C4-2B (cell line): ENCODE results near the gene DNAJC5.

Experiments
- CTCF ChIP-seq: fragments of 450-650 bp; conservative IDR thresholded peaks from 2 replicates; pipeline ENCODE4 v1.5.1; 2017; ENCODE audit warnings: mild to moderate bottlenecking
- ZFX ChIP-seq: fragments of 450-650 bp; IDR thresholded peaks from 2 replicates; pipeline ENCODE4 v1.6.1; 2017

GRCh38 chr20:63891061-63892002, 3.6 kb upstream of the DNAJC5 start:
- TF ChIP-seq CTCF: no peak
- no peak for TF ChIP-seq ZFX
